Ascending aorta (tissue), 2 donors: ENCODE results near the gene APBB2. TPM values are rescaled to one million over a fixed set of nuclear protein-coding genes. Genes with fewer than 3 reads are reported as not detected.

Experiments
- DNase-seq, 2 donors: peaks; one replicate each; pipeline ENCODE4 v3.0.0-alpha.2; 2019; ENCODE audit warnings: low spot score in 2 of 2
- H3K27ac ChIP-seq, 2 donors: fragments of 200-600 bp; sonication (generic); one replicate each; pipeline ENCODE4 v1.5.1; 2016 to 2017; ENCODE audit warnings: mild to moderate bottlenecking in 1 of 2
- H3K27me3 ChIP-seq: fragments of 200-600 bp; sonication (generic); one replicate; pipeline ENCODE4 v1.5.1; 2017
- H3K36me3 ChIP-seq, 2 donors: fragments of 200-600 bp; sonication (generic); one replicate each; pipeline ENCODE4 v1.5.1; 2016
- H3K4me1 ChIP-seq, 2 donors: fragments of 200-600 bp; sonication (generic); one replicate each; pipeline ENCODE4 v1.5.1; 2016 to 2017; ENCODE audit warnings: mild to moderate bottlenecking in 1 of 2
- H3K4me3 ChIP-seq, 2 donors: fragments of 200-600 bp; sonication (generic); one replicate each; pipeline ENCODE4 v1.5.1; 2016 to 2017; ENCODE audit warnings: mild to moderate bottlenecking in 1 of 2
- H3K9me3 ChIP-seq, 2 donors: fragments of 200-600 bp; sonication (generic); one replicate each; pipeline ENCODE4 v1.5.1; 2016
- intact Hi-C: fragments of 100-400 bp; cut with DNase I; formaldehyde crosslinking; loops from one replicate; pipeline ENCODE4 v1.15.1; 2023
- total RNA-seq: library from RNA; depleted of rRNA; stranded (reverse); fragments of >200 nt; gene quantifications from one replicate; pipeline ENCODE4 v1.1.0, GENCODE V29; 2016
- TF ChIP-seq, protein P1 (sequence below), 3 experiments: fragments of 200-600 bp in 2 of 3; fragments of 450-650 bp in 1 of 3; sonication (generic) in 2 of 3; IDR thresholded peaks; one replicate each; pipeline ENCODE4 v1.5.1; 2016 to 2019; ENCODE audit warnings: antibody characterized with exemption in 3 of 3, mild to moderate bottlenecking in 1 of 3, moderate library complexity in 1 of 3

APBB2 gene
- total RNA-seq, 1 donor from 2014 or later: 51.4 TPM

DNA sequence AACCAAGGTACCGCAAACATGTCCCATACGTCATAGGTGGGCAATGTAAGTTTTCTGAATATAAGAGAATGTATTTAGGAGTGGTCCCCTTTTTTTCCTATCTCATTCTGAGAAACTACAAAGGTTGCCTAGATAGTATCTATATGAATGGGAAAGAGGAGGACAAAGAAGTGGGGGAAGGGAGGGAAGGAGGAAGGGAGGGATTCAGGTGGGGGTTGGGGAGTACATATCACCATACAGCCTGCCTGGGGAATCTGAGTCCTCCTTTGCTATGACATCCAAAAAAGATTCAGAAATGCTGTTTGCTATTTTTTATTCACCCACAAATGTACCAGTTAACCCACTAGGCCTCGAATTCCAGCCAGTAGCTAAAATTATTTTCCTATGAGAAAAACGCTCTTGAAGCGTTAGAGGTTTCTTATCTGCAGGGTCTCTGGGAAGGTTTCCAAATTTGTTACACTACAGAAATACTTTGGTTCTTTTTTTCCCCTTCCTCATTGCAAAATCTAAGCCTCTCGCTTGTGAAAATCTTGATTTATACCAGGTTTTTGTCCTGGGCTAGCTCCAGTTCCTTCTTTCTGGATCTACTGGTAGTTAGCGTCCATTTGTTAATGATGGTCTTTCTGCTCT lies 251.7 kb downstream of the APBB2 start:
- no peaks in the 10 kb centered on the region for H3K27me3 ChIP-seq
- intact Hi-C loops: no loop called here
- DNase-seq: no peak
- TF ChIP-seq, protein P1, sequence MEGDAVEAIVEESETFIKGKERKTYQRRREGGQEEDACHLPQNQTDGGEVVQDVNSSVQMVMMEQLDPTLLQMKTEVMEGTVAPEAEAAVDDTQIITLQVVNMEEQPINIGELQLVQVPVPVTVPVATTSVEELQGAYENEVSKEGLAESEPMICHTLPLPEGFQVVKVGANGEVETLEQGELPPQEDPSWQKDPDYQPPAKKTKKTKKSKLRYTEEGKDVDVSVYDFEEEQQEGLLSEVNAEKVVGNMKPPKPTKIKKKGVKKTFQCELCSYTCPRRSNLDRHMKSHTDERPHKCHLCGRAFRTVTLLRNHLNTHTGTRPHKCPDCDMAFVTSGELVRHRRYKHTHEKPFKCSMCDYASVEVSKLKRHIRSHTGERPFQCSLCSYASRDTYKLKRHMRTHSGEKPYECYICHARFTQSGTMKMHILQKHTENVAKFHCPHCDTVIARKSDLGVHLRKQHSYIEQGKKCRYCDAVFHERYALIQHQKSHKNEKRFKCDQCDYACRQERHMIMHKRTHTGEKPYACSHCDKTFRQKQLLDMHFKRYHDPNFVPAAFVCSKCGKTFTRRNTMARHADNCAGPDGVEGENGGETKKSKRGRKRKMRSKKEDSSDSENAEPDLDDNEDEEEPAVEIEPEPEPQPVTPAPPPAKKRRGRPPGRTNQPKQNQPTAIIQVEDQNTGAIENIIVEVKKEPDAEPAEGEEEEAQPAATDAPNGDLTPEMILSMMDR (IDR thresholded peaks at IDR 0.05): no peak
- peak overlapping the region; percentile 53 to 70 for H3K27ac ChIP-seq
- H3K9me3 ChIP-seq: no peaks in the 10 kb centered on the region
- no peaks in the 10 kb centered on the region for H3K36me3 ChIP-seq
- no peak overlapping the region for H3K4me3 ChIP-seq
- peaks cover 14 to 27% of the 10 kb centered on the region in 2 donors for H3K4me1 ChIP-seq

DNA sequence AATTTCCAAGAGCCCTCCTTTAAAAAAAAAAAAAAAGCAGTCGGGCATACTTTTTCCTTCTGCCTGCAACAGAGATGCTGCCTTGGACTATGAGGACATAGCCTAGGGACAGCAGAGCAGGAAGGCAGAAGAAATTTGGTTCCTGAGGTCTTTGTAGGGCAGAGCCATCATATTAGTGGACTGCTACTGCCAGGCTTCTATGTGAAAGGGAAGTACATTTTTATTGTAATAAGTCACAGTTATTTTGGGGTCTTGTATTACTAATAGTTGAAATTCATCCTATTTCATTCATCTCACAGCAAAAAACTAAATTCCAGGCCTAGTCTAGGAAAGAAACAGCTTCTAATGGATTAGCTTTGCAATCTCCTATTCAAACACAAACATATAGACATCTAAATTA lies 253.4 kb downstream of the APBB2 start:
- intact Hi-C loops: no loop called here

DNA sequence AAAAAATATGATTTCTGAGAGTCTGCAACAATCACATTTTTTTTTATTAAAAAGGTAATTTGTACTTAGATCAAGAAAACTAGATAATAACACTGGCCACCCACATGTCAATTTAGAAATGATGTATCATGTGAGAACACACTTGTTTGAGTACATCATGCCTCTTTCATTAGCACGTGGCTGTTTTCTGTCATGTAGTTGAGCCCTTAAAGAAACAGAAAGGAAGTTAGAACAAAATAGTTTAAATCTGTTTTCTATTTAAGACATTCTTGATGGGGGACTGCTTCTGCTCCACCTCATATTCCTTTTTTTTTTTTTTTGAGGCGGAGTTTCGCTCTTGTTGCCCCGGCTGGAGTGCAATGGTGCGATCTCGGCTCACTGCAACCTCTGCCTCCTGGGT lies 257.1 kb downstream of the APBB2 start:
- intact Hi-C loops: loop anchor here (2.0 kb wide), 1 partner anchor 32 kb away; no protein-coding TSS in a partner anchor
- H3K27ac ChIP-seq: peak overlapping the region; percentile 92 to 95

More for the DNA sequence above, 253.4 kb downstream of the APBB2 start:
- Histone ChIP-seq H3K4me3 (no peak overlapping the region), H3K27ac (peak overlapping the region; percentile 56 to 72), H3K27me3 (no peaks in the 10 kb centered on the region), H3K36me3 (no peaks in the 10 kb centered on the region), H3K4me1 (peaks cover 10 to 34% of the 10 kb centered on the region in 2 donors), H3K9me3 (no peaks in the 10 kb centered on the region)
- DNase-seq: no peak
- TF ChIP-seq, protein P1 (IDR thresholded peaks at IDR 0.05): no peak

DNA sequence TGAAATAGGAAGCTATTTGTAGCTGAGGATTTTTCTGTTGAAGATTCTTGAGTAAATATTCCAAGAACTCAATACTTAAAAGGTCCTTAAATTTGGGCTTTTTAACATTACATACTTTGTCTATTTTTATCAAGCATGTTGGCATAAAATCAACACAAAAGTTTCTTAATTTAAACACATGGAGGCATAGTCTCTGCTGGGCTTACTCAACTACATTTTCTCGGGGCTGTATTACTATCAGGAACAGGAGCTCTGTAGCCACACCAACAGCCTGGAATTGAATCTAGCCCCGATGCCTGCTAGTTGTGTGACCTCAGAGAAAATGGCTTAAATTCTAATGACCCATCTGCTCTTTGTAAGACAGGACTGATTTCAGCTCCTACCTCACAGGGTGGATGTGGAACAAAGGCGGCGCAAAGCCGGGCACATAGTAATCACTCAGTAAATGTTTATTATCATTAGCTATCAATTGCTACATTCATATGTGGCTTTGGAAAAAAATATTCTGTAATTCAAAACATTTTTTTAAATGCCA lies 257.6 kb downstream of the APBB2 start:
- Histone ChIP-seq H3K4me1 (peaks cover 25 to 52% of the 10 kb centered on the region in 2 donors), H3K4me3 (peak overlapping the region in 1 of 2 donors; percentile 8), H3K27me3 (no peaks in the 10 kb centered on the region), H3K9me3 (no peaks in the 10 kb centered on the region), H3K36me3 (no peaks in the 10 kb centered on the region), H3K27ac (peak overlapping the region; percentile 92 to 95)
- DNase-seq: no peak
- intact Hi-C loops: loop anchor here (2.0 kb wide), 1 partner anchor 32 kb away; no protein-coding TSS in a partner anchor
- TF ChIP-seq, protein P1 (IDR thresholded peaks at IDR 0.05): no peak

More for the DNA sequence above, 257.1 kb downstream of the APBB2 start:
- Histone ChIP-seq H3K4me1 (peaks cover 25 to 52% of the 10 kb centered on the region in 2 donors), H3K4me3 (no peak overlapping the region), H3K9me3 (no peaks in the 10 kb centered on the region), H3K36me3 (no peaks in the 10 kb centered on the region), H3K27me3 (no peaks in the 10 kb centered on the region)
- TF ChIP-seq, protein P1 (IDR thresholded peaks at IDR 0.05): no peak
- no peak for DNase-seq

DNA sequence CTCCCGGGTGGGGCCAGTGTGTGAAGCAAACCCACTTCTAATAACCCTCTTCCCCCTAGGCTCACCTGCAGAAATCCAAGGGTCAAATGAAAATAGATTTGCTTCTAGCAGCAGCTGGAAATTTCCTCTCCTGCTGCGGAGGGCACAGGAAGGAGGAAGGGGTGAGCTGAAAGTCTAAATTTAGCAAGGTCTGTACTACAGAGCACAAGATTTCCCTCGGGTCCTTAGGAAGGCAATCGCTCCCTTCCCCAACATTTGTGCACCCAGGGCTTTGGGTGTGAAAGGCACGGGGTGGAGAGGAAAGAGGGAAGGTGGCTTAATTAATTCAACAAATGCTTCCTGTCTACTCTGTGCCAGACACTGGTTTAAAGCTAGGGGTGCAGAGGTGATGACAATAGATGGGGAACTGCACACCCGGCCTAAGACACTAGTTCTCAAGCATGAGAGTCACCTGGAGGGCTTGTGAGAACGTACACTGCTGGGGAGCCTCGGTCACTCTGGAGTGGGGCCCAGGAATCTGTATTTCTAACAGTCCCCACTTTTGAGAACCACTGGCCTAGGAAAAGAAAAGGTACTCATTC lies 260.2 kb downstream of the APBB2 start:
- TF ChIP-seq, protein P1 (IDR thresholded peaks at IDR 0.05): no peak
- H3K36me3 ChIP-seq: no peaks in the 10 kb centered on the region
- peak overlapping the region in 1 of 2 donors; percentile 44 for H3K4me3 ChIP-seq
- intact Hi-C loops: no loop called here
- no peaks in the 10 kb centered on the region for H3K27me3 ChIP-seq
- H3K9me3 ChIP-seq: no peaks in the 10 kb centered on the region
- no peak for DNase-seq
- peak overlapping the region; percentile 92 to 95 for H3K27ac ChIP-seq
- H3K4me1 ChIP-seq: peaks cover 25 to 55% of the 10 kb centered on the region in 2 donors
